ENCODE measurements around the gene CCDC15.

- TF ChIP-seq POLR2A (IDR thresholded peaks at IDR 0.05; ENCODE audit: low read length) (no peak), GATA1 (IDR thresholded peaks at IDR 0.05; ENCODE audit: low read depth, low read length) (no peak)
Observed at GRCh38 chr11:125001849-125002248, 47.8 kb downstream of the CCDC15 start.
